HCT116 (cell line): ENCODE measurements around the gene DPP6. TPM values are rescaled to one million over a fixed set of nuclear protein-coding genes. Genes with fewer than 3 reads are reported as not detected.

ENCODE experiments used
- ATAC-seq: fragments of 200-7000 bp; cut with Tn5 transposase; 2 replicates; pipeline ENCODE4 v1.9.1; 2020; ENCODE audit warnings: mild to moderate bottlenecking, moderate library complexity
- BruUV-seq: library from RNA; stranded (reverse); fragments of 400-500 nt; replicated peaks from 2 replicates; lab custom pipeline; 2021; lab: Mats Ljungman, UMichigan
- CTCF ChIA-PET: fragments of 300-600 bp; sonication (Branson Sonifier 250); formaldehyde crosslinking; loops from one replicate; lab custom pipeline; 2021; ENCODE audit warnings: antibody characterized with exemption; lab: Charles Lee
- POLR2A ChIA-PET: fragments of 300-600, 350-600 bp; sonication (Branson Sonifier 250); formaldehyde crosslinking; loops from one replicate; lab custom pipeline; 2021; ENCODE audit warnings: antibody characterized with exemption; lab: Charles Lee
- RAD21 ChIA-PET, 2 experiments: fragments of 300-600 bp; sonication (Branson Sonifier 250); formaldehyde crosslinking; loops; one replicate each; lab custom pipeline; 2023; ENCODE audit warnings: low total read pairs in 2 of 2; ENCODE audit not compliant: uncharacterized antibody in 2 of 2, unreplicated experiment in 2 of 2, low non-redundant PET in 1 of 2; lab: Charles Lee
- DNase-seq: peaks from one replicate; pipeline ENCODE4 v3.0.0-alpha.2; 2010; ENCODE audit warnings: low read depth, low spot score
- H2AFZ ChIP-seq: fragments of 200-600 bp; shearing (Covaris generic), sonication (generic); 2 replicates; pipeline ENCODE4 v1.6.1; 2017; ENCODE audit warnings: low read depth, mixed run types, mixed read lengths, antibody characterized with exemption, low read length; ENCODE audit not compliant: poor library complexity, severe bottlenecking
- H3K27ac ChIP-seq: 2 replicates; pipeline ENCODE4 v1.5.1; 2012; ENCODE audit warnings: low read depth, low read length
- H3K27me3 ChIP-seq: fragments of 200-600 bp; sonication (generic); 2 replicates; pipeline ENCODE4 v1.6.1; 2016; ENCODE audit warnings: mixed run types, low read length, mixed read lengths; ENCODE audit not compliant: insufficient read depth
- H3K36me3 ChIP-seq, 2 experiments: fragments of 200-500 bp in 1 of 2; fragments of 200-600 bp in 1 of 2; sonication (Bioruptor generic) in 1 of 2; sonication (generic) in 1 of 2; 2 replicates each; pipeline versions ENCODE4 v1.5.1 to v1.6.1; 2014 to 2016; ENCODE audit warnings: low read length in 2 of 2, inconsistent platforms in 1 of 2, mixed read lengths in 1 of 2, mixed run types in 1 of 2; ENCODE audit not compliant: insufficient read depth in 2 of 2, control insufficient read depth in 1 of 2
- H3K4me1 ChIP-seq, 2 experiments: fragments of 200-600 bp in 1 of 2; sonication (generic) in 1 of 2; 2 replicates each; pipeline versions ENCODE4 v1.5.1 to v1.6.1; 2012 to 2017; ENCODE audit warnings: low read length in 2 of 2, inconsistent platforms in 1 of 2, mild to moderate bottlenecking in 1 of 2, mixed read lengths in 1 of 2, mixed run types in 1 of 2, moderate library complexity in 1 of 2; ENCODE audit not compliant: insufficient read depth in 2 of 2, control insufficient read depth in 1 of 2
- H3K4me2 ChIP-seq: fragments of 200-600 bp; sonication (generic); 2 replicates; pipeline ENCODE4 v1.6.1; 2017; ENCODE audit warnings: mixed run types, low read length, mixed read lengths
- H3K4me3 ChIP-seq, 2 experiments: fragments of 200-600 bp in 1 of 2; sonication (generic) in 1 of 2; replicated peaks in 1 of 2; 2 replicates each; pipeline ENCODE4 v1.5.1; 2011 to 2016; ENCODE audit warnings: low read length in 2 of 2, control low read depth in 1 of 2, low read depth in 1 of 2, mild to moderate bottlenecking in 1 of 2, mixed read lengths in 1 of 2, mixed run types in 1 of 2
- H3K79me2 ChIP-seq: fragments of 200-600 bp; sonication (generic); 2 replicates; pipeline ENCODE4 v1.6.1; 2017; ENCODE audit warnings: mild to moderate bottlenecking, mixed run types, low read length, moderate library complexity, mixed read lengths; ENCODE audit not compliant: insufficient read depth
- H3K9ac ChIP-seq: fragments of 200-600 bp; sonication (generic); 2 replicates; pipeline ENCODE4 v1.6.1; 2016; ENCODE audit warnings: low read length, mixed read lengths
- H3K9me2 ChIP-seq: fragments of 200-600 bp; sonication (generic), shearing (Covaris generic); 2 replicates; pipeline ENCODE4 v1.6.1; 2017; ENCODE audit warnings: mixed run types, mild to moderate bottlenecking, moderate library complexity; ENCODE audit not compliant: insufficient read depth
- H3K9me3 ChIP-seq, 2 experiments: fragments of 200-500 bp in 1 of 2; fragments of 200-600 bp in 1 of 2; sonication (Bioruptor generic) in 1 of 2; sonication (generic) in 1 of 2; 2 replicates each; pipeline ENCODE4 v1.6.1; 2014 to 2017; ENCODE audit warnings: low read length in 2 of 2, mixed read lengths in 2 of 2, inconsistent platforms in 1 of 2, low read depth in 1 of 2, mild to moderate bottlenecking in 1 of 2, mixed run types in 1 of 2, moderate library complexity in 1 of 2; ENCODE audit not compliant: control insufficient read depth in 1 of 2, insufficient read depth in 1 of 2
- H4K20me1 ChIP-seq: fragments of 200-600 bp; sonication (generic), shearing (Covaris generic); 2 replicates; pipeline ENCODE4 v1.6.1; 2017; ENCODE audit warnings: mixed run types, mild to moderate bottlenecking, moderate library complexity; ENCODE audit not compliant: insufficient read depth
- ATF3 ChIP-seq: IDR thresholded peaks from 2 replicates; pipeline ENCODE4 v1.6.1; 2012
- EZH2 ChIP-seq: fragments of 200-600 bp; sonication (generic); IDR thresholded peaks from 2 replicates; pipeline ENCODE4 v1.6.1; 2017; ENCODE audit warnings: antibody characterized with exemption, mixed run types
- MAX ChIP-seq: IDR thresholded peaks from 2 replicates; pipeline ENCODE4 v1.6.1; 2012
- POLR2AphosphoS5 ChIP-seq: IDR thresholded peaks from 2 replicates; pipeline ENCODE4 v1.6.1; 2011; ENCODE audit warnings: mild to moderate bottlenecking, low read depth, low read length, moderate library complexity
- SIN3A ChIP-seq: IDR thresholded peaks from 2 replicates; pipeline ENCODE4 v1.6.1; 2012; ENCODE audit warnings: low read depth
- SRF ChIP-seq: IDR thresholded peaks from 2 replicates; pipeline ENCODE4 v1.6.1; 2012; ENCODE audit warnings: low read depth
- TCF7L2 ChIP-seq: IDR thresholded peaks from 2 replicates; pipeline ENCODE4 v1.7.0; 2011; ENCODE audit warnings: borderline replicate concordance, inconsistent platforms; ENCODE audit not compliant: insufficient read depth, insufficient read length; ENCODE audit errors: extremely low read depth
- YY1 ChIP-seq: IDR thresholded peaks from 2 replicates; pipeline ENCODE4 v1.6.1; 2011; ENCODE audit warnings: low read length, low read depth, moderate library complexity, mild to moderate bottlenecking; ENCODE audit not compliant: insufficient replicate concordance; ENCODE audit errors: extremely low read depth
- ZBTB33 ChIP-seq: IDR thresholded peaks from 2 replicates; pipeline ENCODE4 v1.6.1; 2011; ENCODE audit warnings: mild to moderate bottlenecking, low read length, moderate library complexity; ENCODE audit not compliant: insufficient replicate concordance; ENCODE audit errors: extremely low read depth
- ZFX ChIP-seq: fragments of 450-650 bp; IDR thresholded peaks from 2 replicates; pipeline ENCODE4 v1.6.1; 2017
- intact Hi-C: fragments of 100-400 bp; cut with micrococcal nuclease; formaldehyde crosslinking; loops from 2 replicates; pipeline ENCODE4 v1.10.0; 2022
- total RNA-seq: library from RNA; stranded (reverse); gene quantifications from one replicate; pipeline ENCODE4 v1.2.1, GENCODE V29; 2021; ENCODE audit not compliant: unreplicated experiment

Gene DPP6
- total RNA-seq, 1 experiment from 2014 or later = not detected

- no peak for TF ChIP-seq ZFX
- TF ChIP-seq EZH2 = no peak
- TF ChIP-seq ZBTB33 = no peak
- no peak for TF ChIP-seq ATF3
- no peak for TF ChIP-seq YY1
- TF ChIP-seq SRF = no peak
- no peak for TF ChIP-seq SIN3A
- TF ChIP-seq TCF7L2 = no peak
- no peak for TF ChIP-seq POLR2AphosphoS5
- no peak for TF ChIP-seq MAX
- TF ChIP-seq, all 23 proteins: peak for 0
These were observed 477.9 kb downstream of the DPP6 start (continued) for GRCh38 chr7:154530136-154530535.

GRCh38 chr7:154532771-154533170 is 480.6 kb downstream of the DPP6 start:
- no peak for TF ChIP-seq SRF
- Histone ChIP-seq H3K27me3 (no peaks in the 10 kb centered on the region), H3K9me3 (peaks cover 5 to 8% of the 10 kb centered on the region in 2 experiments; a peak in 1 of 4 replicates), H3K4me3 (no peak overlapping the region), H3K9me2 (no peaks in the 10 kb centered on the region), H3K4me2 (no peak overlapping the region), H2AFZ (no peak overlapping the region), H3K27ac (no peak overlapping the region), H3K4me1 (no peaks in the 10 kb centered on the region), H4K20me1 (no peaks in the 10 kb centered on the region; the same call in 1 of the 2 replicates), H3K9ac (no peak overlapping the region), H3K36me3 (no peaks in the 10 kb centered on the region), H3K79me2 (no peaks in the 10 kb centered on the region)
- ChIA-PET CTCF (no interaction called here), RAD21 (no interaction called here), POLR2A (no interaction called here)
- no TSS peak for BruUV-seq
- intact Hi-C loops = no loop called here
- no peak for DNase-seq
- ATAC-seq = no peak
